Measurements from ENCODE around the gene KLHDC8B. TPM values are rescaled to one million over a fixed set of nuclear protein-coding genes. Genes with fewer than 3 reads are reported as not detected.

The KLHDC8B gene
- total and polyA plus RNA-seq, 2 donors from 2014 or later, result 23.4 to 36.5 TPM

GRCh38 chr3:49158103-49158709, 13.2 kb upstream of the KLHDC8B start:
- Histone ChIP-seq H3K27me3 (ENCODE audit: control insufficient read depth, insufficient read depth, low read length) (no peaks in the 10 kb centered on the region), H3K4me3 (ENCODE audit: low read length in 3 of 3) (no peak overlapping the region), H3K9me3 (ENCODE audit: control insufficient read depth in 2 of 3, insufficient read depth in 1 of 3, low read length in 3 of 3) (no peaks in the 10 kb centered on the region), H3K27ac (ENCODE audit: low read depth in 2 of 2, low read length in 2 of 2) (no peak overlapping the region), H3K36me3 (ENCODE audit: control insufficient read depth in 2 of 3, insufficient read depth in 3 of 3, low read length in 3 of 3) (no peaks in the 10 kb centered on the region), H3K4me1 (ENCODE audit: control insufficient read depth in 2 of 3, insufficient read depth in 2 of 3, low read depth in 1 of 3, low read length in 3 of 3) (peaks cover 0 to 2% (median 0%) of the 10 kb centered on the region in 3 donors), H3K9ac (ENCODE audit: low read length in 3 of 3) (no peak overlapping the region)
- DNase-seq (peak in 2 of 5 donors; percentile 42 to 58), FAIRE-seq (no peak)
- intact Hi-C loops (cut with DNase I), result no loop called here
- peak; percentile 59 for TF ChIP-seq CTCF (IDR thresholded peaks at IDR 0.05; ENCODE audit: borderline replicate concordance, extremely low read depth, insufficient read depth)

DNA sequence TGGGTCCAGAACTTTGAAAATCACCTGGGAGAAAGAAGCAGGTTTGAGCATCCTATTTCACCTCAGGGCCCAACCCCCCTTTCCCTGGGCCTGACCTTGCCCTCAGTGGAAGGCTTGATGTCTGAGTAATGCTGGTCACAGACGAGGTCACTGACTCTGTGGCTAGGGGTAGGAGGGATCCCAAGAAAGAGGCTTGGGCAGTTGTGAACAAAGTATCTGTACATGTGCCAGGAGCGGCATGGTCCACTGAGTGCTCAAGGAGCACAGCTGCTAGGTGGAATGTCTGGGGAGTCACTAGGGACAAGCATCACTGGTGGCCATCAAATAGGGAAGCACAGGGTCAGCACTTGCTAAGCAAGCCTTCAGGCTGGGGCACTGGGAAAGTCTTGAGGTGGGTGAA, 12.6 kb upstream of the KLHDC8B start:
- no peak for TF ChIP-seq CTCF (IDR thresholded peaks at IDR 0.05; ENCODE audit: borderline replicate concordance, extremely low read depth, insufficient read depth)

DNA sequence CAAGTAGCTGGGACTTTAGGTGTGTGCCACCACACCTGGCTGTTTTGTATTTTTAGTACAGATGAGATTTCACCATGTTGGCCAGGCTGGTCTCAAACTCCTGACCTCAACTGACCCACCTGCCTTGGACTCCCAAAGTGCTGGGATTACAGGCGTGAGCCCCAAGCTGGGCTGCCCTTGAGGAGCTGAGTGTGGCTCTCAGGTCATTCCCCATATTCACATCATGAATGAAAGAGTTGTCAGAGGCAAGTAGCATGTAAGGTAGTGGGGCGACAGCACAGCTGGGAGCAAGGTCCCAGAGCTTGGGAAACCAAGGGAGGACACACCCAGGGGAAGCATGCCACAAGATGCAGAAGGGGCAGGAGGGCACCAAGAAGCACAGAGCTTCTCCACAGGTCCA, 10.2 kb upstream of the KLHDC8B start:
- TF ChIP-seq CTCF (IDR thresholded peaks at IDR 0.05; ENCODE audit: borderline replicate concordance, extremely low read depth, insufficient read depth), result no peak
- Histone ChIP-seq H3K9me3 (ENCODE audit: control insufficient read depth in 2 of 3, insufficient read depth in 1 of 3, low read length in 3 of 3) (no peaks in the 10 kb centered on the region), H3K9ac (ENCODE audit: low read length in 3 of 3) (no peak overlapping the region), H3K4me1 (ENCODE audit: control insufficient read depth in 2 of 3, insufficient read depth in 2 of 3, low read depth in 1 of 3, low read length in 3 of 3) (peaks cover 0 to 13% (median 6%) of the 10 kb centered on the region in 3 donors), H3K36me3 (ENCODE audit: control insufficient read depth in 2 of 3, insufficient read depth in 3 of 3, low read length in 3 of 3) (peaks cover 0 to 8% (median 7%) of the 10 kb centered on the region in 3 donors), H3K4me3 (ENCODE audit: low read length in 3 of 3) (no peak overlapping the region), H3K27me3 (ENCODE audit: control insufficient read depth, insufficient read depth, low read length) (no peaks in the 10 kb centered on the region), H3K27ac (ENCODE audit: low read depth in 2 of 2, low read length in 2 of 2) (no peak overlapping the region)
- DNase-seq (no peak), FAIRE-seq (no peak)
- intact Hi-C loops (cut with DNase I), result no loop called here

More for the DNA sequence above, 12.6 kb upstream of the KLHDC8B start:
- no peak overlapping the region for H3K27ac ChIP-seq (ENCODE audit: low read depth in 2 of 2, low read length in 2 of 2)
- peaks cover 0 to 4% (median 4%) of the 10 kb centered on the region in 3 donors for H3K36me3 ChIP-seq (ENCODE audit: control insufficient read depth in 2 of 3, insufficient read depth in 3 of 3, low read length in 3 of 3)
- H3K27me3 ChIP-seq (ENCODE audit: control insufficient read depth, insufficient read depth, low read length), result no peaks in the 10 kb centered on the region
- H3K4me1 ChIP-seq (ENCODE audit: control insufficient read depth in 2 of 3, insufficient read depth in 2 of 3, low read depth in 1 of 3, low read length in 3 of 3), result peaks cover 0 to 2% (median 0%) of the 10 kb centered on the region in 3 donors
- H3K4me3 ChIP-seq (ENCODE audit: low read length in 3 of 3), result no peak overlapping the region
- no peak for FAIRE-seq
- H3K9me3 ChIP-seq (ENCODE audit: control insufficient read depth in 2 of 3, insufficient read depth in 1 of 3, low read length in 3 of 3), result no peaks in the 10 kb centered on the region
- H3K9ac ChIP-seq (ENCODE audit: low read length in 3 of 3), result no peak overlapping the region
- DNase-seq, result peak in 2 of 5 donors; percentile 8 to 24
- intact Hi-C loops (cut with DNase I), result no loop called here
